ENCODE data around the gene HIC2.
"Not testable (repeated sequence)": the region's sequence is repeated elsewhere in the genome, so short reads cannot be mapped to it uniquely, and the experiment has no call there.

GRCh38 chr22:21418974-21419638 is 1.9 kb downstream of the HIC2 start:
- not testable (repeated sequence) for TF ChIP-seq SCRT1 (tag by site-specific recombination; IDR thresholded peaks at IDR 0.05; ENCODE audit: borderline replicate concordance); CTCF (tag by site-specific recombination; IDR thresholded peaks at IDR 0.05); ZNF324 (tag by site-specific recombination; IDR thresholded peaks at IDR 0.05); ZBTB7A (tag by site-specific recombination; IDR thresholded peaks at IDR 0.05; ENCODE audit: low read depth); ZNF292 (tag by site-specific recombination; IDR thresholded peaks at IDR 0.05; ENCODE audit: borderline replicate concordance, low read depth)
- TF ChIP-seq, protein P1, sequence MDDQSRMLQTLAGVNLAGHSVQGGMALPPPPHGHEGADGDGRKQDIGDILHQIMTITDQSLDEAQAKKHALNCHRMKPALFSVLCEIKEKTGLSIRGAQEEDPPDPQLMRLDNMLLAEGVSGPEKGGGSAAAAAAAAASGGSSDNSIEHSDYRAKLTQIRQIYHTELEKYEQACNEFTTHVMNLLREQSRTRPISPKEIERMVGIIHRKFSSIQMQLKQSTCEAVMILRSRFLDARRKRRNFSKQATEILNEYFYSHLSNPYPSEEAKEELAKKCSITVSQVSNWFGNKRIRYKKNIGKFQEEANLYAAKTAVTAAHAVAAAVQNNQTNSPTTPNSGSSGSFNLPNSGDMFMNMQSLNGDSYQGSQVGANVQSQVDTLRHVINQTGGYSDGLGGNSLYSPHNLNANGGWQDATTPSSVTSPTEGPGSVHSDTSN (CRISPR knock-in tag; IDR thresholded peaks at IDR 0.05) = not testable (repeated sequence)

Data from HEK293 (cell line).